Measurements from ENCODE around the gene TMEM217. TPM values are rescaled to one million over a fixed set of nuclear protein-coding genes. Genes with fewer than 3 reads are reported as not detected.

TMEM217 gene
- total RNA-seq, 1 donor from 2014 or later = 1.4 TPM

DNA sequence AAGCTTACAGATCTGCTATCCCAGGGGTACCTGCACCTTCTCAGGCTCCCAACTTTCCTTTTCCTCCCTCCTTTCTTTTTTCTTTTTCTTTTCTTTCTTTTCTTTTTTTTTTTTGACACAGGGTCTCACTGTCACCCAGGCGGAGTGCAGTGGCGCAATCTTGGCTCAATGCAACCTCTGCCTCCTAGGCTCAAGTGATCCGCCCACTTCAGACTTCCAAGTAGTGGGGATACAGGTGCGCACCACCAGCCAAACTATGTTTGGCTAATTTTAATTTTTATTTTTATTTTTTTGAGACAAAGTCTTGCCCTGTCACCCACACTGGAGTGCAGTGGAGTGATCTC is 52.0 kb downstream of the TMEM217 start:
- no peak for DNase-seq (ENCODE audit: low spot score, unreplicated experiment)
- no peaks in the 10 kb centered on the region for H3K9me3 Mint-ChIP-seq (ENCODE audit: low read depth)
- peaks cover 8% of the 10 kb centered on the region for H3K27me3 Mint-ChIP-seq
- H3K27ac Mint-ChIP-seq = no peak overlapping the region
- no peak for TF ChIP-seq CTCF (IDR thresholded peaks at IDR 0.05; ENCODE audit: unreplicated experiment)
- H3K4me1 Mint-ChIP-seq (ENCODE audit: low read depth) = no peaks in the 10 kb centered on the region
- no peaks in the 10 kb centered on the region for H3K36me3 Mint-ChIP-seq (ENCODE audit: insufficient read depth)
- H3K4me3 Mint-ChIP-seq (ENCODE audit: low read depth) = no peak overlapping the region

DNA sequence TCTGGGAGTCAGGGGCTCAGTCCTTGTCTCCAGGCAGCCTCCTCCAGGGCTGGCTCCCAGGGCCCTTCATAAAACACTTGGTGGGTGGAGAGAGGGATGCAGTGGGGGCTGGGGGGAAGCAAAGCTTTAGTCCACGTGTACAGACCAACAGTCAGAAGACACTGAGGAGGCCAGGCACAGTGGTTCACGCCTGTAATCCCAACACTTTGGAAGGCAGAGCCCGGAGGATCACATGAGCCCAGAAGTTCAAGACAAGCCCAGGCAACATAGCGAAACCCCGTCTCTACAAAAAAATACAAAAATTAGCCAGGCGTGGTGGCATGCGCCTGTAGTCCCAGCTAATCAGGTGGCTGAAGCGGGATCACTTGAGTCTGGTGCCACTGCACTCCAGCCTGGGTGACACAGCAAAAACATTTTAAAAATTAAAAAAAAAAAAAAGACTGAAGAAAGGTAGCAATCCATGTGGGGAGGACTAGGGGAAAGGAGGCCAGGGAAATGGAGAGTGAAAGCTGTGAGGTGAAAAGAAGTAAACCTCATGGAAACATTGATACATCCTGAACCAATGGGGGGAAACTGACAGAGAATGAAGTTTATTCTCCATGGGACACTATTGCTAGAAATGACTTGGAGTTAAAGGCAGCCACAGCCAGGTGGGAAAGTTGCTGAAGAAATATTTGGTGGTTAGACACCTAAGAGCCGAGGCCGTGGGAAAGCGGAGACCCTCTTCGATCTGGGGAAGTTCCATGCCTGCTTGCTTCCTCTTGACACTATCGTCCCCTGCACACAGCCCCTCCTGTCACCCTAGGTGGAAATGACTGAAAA is 52.6 kb downstream of the TMEM217 start:
- no peak for TF ChIP-seq CTCF (IDR thresholded peaks at IDR 0.05; ENCODE audit: unreplicated experiment)
- Mint-ChIP-seq H3K27me3 (peaks cover 8% of the 10 kb centered on the region), H3K27ac (no peak overlapping the region), H3K9me3 (ENCODE audit: low read depth) (no peaks in the 10 kb centered on the region), H3K4me1 (ENCODE audit: low read depth) (no peaks in the 10 kb centered on the region), H3K36me3 (ENCODE audit: insufficient read depth) (no peaks in the 10 kb centered on the region), H3K4me3 (ENCODE audit: low read depth) (no peak overlapping the region)
- DNase-seq (ENCODE audit: low spot score, unreplicated experiment) = no peak

- no peak for DNase-seq (ENCODE audit: low spot score, unreplicated experiment)
- Mint-ChIP-seq H3K4me3 (ENCODE audit: low read depth) (no peak overlapping the region), H3K9me3 (ENCODE audit: low read depth) (no peaks in the 10 kb centered on the region), H3K27ac (no peak overlapping the region), H3K36me3 (ENCODE audit: insufficient read depth) (no peaks in the 10 kb centered on the region), H3K27me3 (peaks cover 4% of the 10 kb centered on the region), H3K4me1 (ENCODE audit: low read depth) (no peaks in the 10 kb centered on the region)
- TF ChIP-seq CTCF (IDR thresholded peaks at IDR 0.05; ENCODE audit: unreplicated experiment) = no peak
Observed at GRCh38 chr6:37204014-37204751, 53.8 kb downstream of the TMEM217 start.

GRCh38 chr6:37202788-37203491 is 55.0 kb downstream of the TMEM217 start:
- Mint-ChIP-seq H3K36me3 (ENCODE audit: insufficient read depth) (no peaks in the 10 kb centered on the region), H3K27ac (no peak overlapping the region), H3K27me3 (peaks cover 4% of the 10 kb centered on the region), H3K9me3 (ENCODE audit: low read depth) (no peaks in the 10 kb centered on the region), H3K4me3 (ENCODE audit: low read depth) (no peak overlapping the region), H3K4me1 (ENCODE audit: low read depth) (no peaks in the 10 kb centered on the region)
- DNase-seq (ENCODE audit: low spot score, unreplicated experiment) = no peak
- TF ChIP-seq CTCF (IDR thresholded peaks at IDR 0.05; ENCODE audit: unreplicated experiment) = no peak

DNA sequence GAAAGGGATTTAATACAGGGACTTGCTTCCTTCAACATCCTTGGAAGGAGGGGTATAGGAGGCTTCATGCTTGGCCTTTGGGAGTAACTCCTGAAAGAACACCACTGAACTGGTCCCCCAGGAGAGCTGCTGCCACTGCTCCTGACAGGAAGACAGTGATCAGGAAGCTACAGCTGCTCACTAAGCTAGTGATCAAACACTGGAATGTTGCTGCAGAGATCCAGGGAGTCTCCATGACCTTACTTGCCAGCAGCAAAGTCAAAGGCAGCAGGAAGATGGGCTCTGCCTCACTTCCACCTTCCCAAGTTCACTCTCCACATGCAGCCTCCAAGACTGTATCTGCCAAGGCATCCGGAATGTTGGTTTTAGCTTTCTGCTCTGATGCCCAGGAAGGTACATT is 56.2 kb downstream of the TMEM217 start:
- H3K36me3 Mint-ChIP-seq (ENCODE audit: insufficient read depth) = no peaks in the 10 kb centered on the region
- no peak for TF ChIP-seq CTCF (IDR thresholded peaks at IDR 0.05; ENCODE audit: unreplicated experiment)

More for the DNA sequence above, 56.2 kb downstream of the TMEM217 start:
- Mint-ChIP-seq H3K4me1 (ENCODE audit: low read depth) (no peaks in the 10 kb centered on the region), H3K9me3 (ENCODE audit: low read depth) (no peaks in the 10 kb centered on the region), H3K4me3 (ENCODE audit: low read depth) (no peak overlapping the region), H3K27me3 (peaks cover 4% of the 10 kb centered on the region), H3K27ac (no peak overlapping the region)
- DNase-seq (ENCODE audit: low spot score, unreplicated experiment) = no peak
